Sigmoid colon (tissue), 4 donors: Measurements from ENCODE around the gene EEFSEC.

ENCODE experiments used
- CTCF ChIP-seq, 4 experiments: fragments of 450-650 bp in 3 of 4; fragments of 200-600 bp in 1 of 4; IDR thresholded peaks; one replicate each; pipeline ENCODE4 v1.5.1; 2016 to 2019; ENCODE audit warnings: antibody characterized with exemption in 4 of 4, mild to moderate bottlenecking in 3 of 4, moderate library complexity in 2 of 4
- EP300 ChIP-seq, 4 donors: sonication (generic); formaldehyde crosslinking; IDR thresholded peaks; one replicate each; pipeline ENCODE4 v1.6.1; 2017; ENCODE audit warnings: antibody characterized with exemption in 4 of 4
- POLR2A ChIP-seq, 2 donors: fragments of 450-650 bp; IDR thresholded peaks; one replicate each; pipeline ENCODE4 v1.6.1; 2016; ENCODE audit warnings: antibody characterized with exemption in 2 of 2, mild to moderate bottlenecking in 2 of 2, moderate library complexity in 2 of 2
- POLR2AphosphoS5 ChIP-seq, 4 donors: sonication (generic); formaldehyde crosslinking; IDR thresholded peaks; one replicate each; pipeline ENCODE4 v1.6.1; 2017; ENCODE audit warnings: antibody characterized with exemption in 4 of 4

GRCh38 chr3:128405554-128406277 is 252.4 kb downstream of the EEFSEC start:
- TF ChIP-seq POLR2A (IDR thresholded peaks at IDR 0.05): no peak
- TF ChIP-seq CTCF (IDR thresholded peaks at IDR 0.05): no peak
- no peak for TF ChIP-seq POLR2AphosphoS5 (IDR thresholded peaks at IDR 0.05)
- no peak for TF ChIP-seq EP300 (IDR thresholded peaks at IDR 0.05)
